ENCODE measurements around the gene SCYL2. TPM values are rescaled to one million over a fixed set of nuclear protein-coding genes. Genes with fewer than 3 reads are reported as not detected.

Gene SCYL2
- total and polyA plus RNA-seq, 2 experiments from 2014 or later, result 15.0 to 57.5 TPM

- TF ChIP-seq ZNF462 (CRISPR knock-in tag; IDR thresholded peaks at IDR 0.05) (no peak), ETS1 (IDR thresholded peaks at IDR 0.05) (no peak), EZH2phosphoT487 (IDR thresholded peaks at IDR 0.05; ENCODE audit: unreplicated experiment) (no peak)
These were observed 15.1 kb upstream of the SCYL2 start (continued) for GRCh38 chr12:100251917-100252316.

- DNase-seq (ENCODE audit: low spot score) (no peak), ATAC-seq (no peak)
- Histone ChIP-seq H3K79me2 (replicated peaks; ENCODE audit: insufficient read depth) (no peaks in the 10 kb centered on the region), H3F3A (replicated peaks; ENCODE audit: low read depth) (no peaks in the 10 kb centered on the region), H3K27me3 (ENCODE audit: insufficient read depth) (no peaks in the 10 kb centered on the region), H3K4me3 (no peak overlapping the region), H3K4me2 (no peak overlapping the region), H3K36me3 (ENCODE audit: insufficient read depth) (no peaks in the 10 kb centered on the region), H3K27ac (ENCODE audit: low read depth) (no peak overlapping the region), H4K20me1 (replicated peaks; ENCODE audit: insufficient read depth) (peaks cover 3% of the 10 kb centered on the region; the same call in 1 of the 2 replicates), H3K4me1 (ENCODE audit: insufficient read depth) (no peaks in the 10 kb centered on the region), H2AFZ (no peak overlapping the region), H3K9me2 (ENCODE audit: insufficient read depth) (no peaks in the 10 kb centered on the region)
- Mint-ChIP-seq H3K27ac (no peak overlapping the region), H3K9me3 (no peaks in the 10 kb centered on the region), H3K4me3 (no peak overlapping the region), H3K36me3 (ENCODE audit: low read depth) (no peaks in the 10 kb centered on the region), H3K27me3 (ENCODE audit: insufficient read depth, low read depth, poor library complexity) (no peaks in the 10 kb centered on the region), H3K4me1 (no peaks in the 10 kb centered on the region)
- TF ChIP-seq REST (IDR thresholded peaks at IDR 0.05; ENCODE audit: unreplicated experiment) (no peak), EZH2 (IDR thresholded peaks at IDR 0.05; ENCODE audit: low read depth, unreplicated experiment) (no peak), CTCF (conservative IDR thresholded peaks at IDR 0.05; ENCODE audit: low read depth in 2 of 2) (no peak), POLR2AphosphoS5 (IDR thresholded peaks at IDR 0.05; ENCODE audit: low read depth) (no peak), ZNF114 (CRISPR knock-in tag; IDR thresholded peaks at IDR 0.05) (no peak), CREB1 (CRISPR knock-in tag; IDR thresholded peaks at IDR 0.05; ENCODE audit: low read depth) (no peak), JUNB (IDR thresholded peaks at IDR 0.05; ENCODE audit: unreplicated experiment) (no peak), ETS1 (IDR thresholded peaks at IDR 0.05) (no peak)
These were observed 13.5 kb upstream of the SCYL2 start for GRCh38 chr12:100253437-100253836.

Data from GM23338 (cell line).